HG02610 (cell line): Measurements from ENCODE around the gene RASGEF1C.
"Not testable (repeated sequence)": the region's sequence is repeated elsewhere in the genome, so short reads cannot be mapped to it uniquely, and the experiment has no call there.

Source experiments
- ATAC-seq: cut with Tn5 transposase; IDR thresholded peaks from one replicate; pipeline ENCODE4 v1.9.1; 2021; ENCODE audit warnings: mild to moderate bottlenecking, moderate library complexity; ENCODE audit not compliant: unreplicated experiment

RASGEF1C gene

DNA sequence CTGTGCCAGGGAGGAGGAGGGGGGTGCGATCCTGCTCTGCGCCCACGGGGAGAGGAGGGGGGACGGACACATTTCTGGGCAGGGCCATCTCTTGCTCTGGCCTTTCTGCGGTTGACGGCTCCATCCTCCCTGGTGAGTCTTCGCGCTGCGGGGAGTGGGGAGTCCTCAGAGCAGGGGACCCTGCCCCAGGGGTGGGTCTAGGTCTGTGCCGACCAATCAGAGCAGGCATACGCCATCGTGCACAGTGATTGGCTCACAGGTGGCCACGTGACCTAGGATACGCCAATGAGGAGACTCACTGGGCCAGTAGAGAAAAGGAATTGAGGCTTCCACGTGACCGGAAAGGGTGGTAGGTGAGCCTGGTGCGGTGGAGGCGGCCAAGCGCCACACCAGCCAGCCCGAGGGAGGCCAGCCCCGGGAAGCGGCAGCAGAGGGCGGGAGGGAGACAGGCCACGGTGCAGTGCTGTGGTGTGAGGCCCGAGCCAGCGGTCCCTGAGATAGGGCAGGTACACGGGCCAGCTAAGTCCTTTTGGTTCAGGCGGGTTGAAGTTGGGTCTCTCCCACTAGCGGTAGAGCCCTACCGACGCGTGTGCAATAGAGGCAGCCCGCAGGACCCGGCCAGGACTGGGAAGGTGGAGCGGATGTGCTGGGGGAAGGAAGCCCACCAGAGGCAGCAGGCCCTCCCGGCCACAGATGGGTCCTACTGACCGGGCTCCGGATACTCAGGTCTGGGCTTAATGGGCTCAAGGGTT is 72.2 kb downstream of the RASGEF1C start:
- no peak for ATAC-seq

GRCh38 chr5:180135967-180136629 is 72.9 kb downstream of the RASGEF1C start:
- ATAC-seq: no peak

DNA sequence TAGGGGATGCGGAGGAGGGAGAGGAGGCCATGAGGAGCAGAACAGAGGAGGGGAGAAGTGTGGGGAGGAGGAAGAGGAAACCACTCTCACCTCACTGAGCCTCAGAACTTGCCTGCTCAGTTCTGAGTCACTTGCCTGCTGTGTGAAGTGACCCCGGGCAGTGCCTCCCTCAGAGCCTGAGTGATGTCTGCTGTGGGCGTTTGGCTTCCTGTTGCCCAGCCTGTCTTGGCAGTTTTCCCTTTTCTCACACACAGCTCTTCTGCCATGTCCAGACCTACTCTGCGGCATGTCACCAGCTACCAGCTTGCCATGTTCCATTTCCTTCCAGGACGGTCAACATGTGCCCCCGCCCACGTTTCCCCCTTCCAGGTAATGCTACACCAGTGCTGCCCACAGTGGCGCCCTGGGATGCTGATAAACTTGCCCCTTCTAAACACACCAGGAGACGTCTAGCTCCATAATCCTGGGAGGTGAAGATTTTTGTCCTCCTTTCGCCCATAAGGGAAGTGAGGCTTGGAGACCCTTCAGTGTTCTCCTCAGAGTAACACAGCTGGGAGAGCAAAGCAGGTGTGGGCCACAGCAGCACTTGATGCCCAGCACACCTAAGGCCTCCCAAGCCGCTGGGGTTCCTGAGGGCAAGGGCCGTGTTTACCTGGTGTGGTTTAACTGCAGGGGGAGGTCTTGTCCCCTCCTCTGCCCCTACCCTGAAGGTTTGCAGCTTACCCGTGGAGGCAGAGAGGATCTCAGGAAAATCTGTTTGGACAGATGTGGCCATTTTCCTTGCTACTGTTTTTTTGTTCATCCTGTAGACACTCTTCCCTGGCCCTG is 73.7 kb downstream of the RASGEF1C start:
- no peak for ATAC-seq

GRCh38 chr5:180133971-180134508 is 75.0 kb downstream of the RASGEF1C start:
- ATAC-seq: no peak

DNA sequence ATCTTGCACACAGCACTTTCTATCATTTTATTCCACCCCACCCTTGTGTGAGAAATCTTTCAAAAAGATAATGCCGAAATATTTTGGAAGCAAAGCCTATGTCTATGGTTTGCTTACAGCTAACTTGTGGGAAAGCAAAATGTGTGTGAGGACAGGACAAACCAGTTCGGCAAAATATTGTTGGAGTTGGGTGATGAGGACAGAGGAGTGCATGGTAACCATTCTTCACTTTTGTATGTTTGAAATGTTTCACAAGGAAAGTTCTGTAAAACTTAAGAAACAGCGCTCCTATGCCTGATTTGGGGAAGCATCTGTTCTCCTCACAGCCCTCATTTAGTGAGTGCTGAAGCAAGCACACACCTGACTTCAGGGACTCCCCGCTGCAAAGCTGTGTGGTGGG is 75.5 kb downstream of the RASGEF1C start:
- ATAC-seq: no peak

DNA sequence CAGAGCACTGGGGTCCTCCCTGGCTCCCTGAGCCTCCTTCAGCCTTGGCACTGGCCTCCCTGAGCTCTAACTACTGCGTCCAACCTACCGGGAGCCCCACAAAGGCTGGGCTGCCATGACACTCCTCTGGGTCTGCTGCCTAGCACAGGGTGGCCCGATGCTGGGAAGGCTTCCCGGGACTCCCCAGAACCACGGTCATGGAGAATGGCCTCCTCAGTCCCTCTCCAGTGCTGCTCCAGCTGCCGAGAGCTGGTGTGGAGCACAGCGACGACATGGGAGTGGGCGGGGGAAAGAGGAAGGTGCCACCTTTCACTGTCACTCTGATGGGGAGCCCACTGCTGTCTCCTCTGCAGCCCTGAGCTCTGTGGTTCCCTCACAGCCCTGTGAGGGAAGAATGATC is 76.0 kb downstream of the RASGEF1C start:
- ATAC-seq: no peak

GRCh38 chr5:180130876-180131740 is 77.9 kb downstream of the RASGEF1C start:
- no peak for ATAC-seq

DNA sequence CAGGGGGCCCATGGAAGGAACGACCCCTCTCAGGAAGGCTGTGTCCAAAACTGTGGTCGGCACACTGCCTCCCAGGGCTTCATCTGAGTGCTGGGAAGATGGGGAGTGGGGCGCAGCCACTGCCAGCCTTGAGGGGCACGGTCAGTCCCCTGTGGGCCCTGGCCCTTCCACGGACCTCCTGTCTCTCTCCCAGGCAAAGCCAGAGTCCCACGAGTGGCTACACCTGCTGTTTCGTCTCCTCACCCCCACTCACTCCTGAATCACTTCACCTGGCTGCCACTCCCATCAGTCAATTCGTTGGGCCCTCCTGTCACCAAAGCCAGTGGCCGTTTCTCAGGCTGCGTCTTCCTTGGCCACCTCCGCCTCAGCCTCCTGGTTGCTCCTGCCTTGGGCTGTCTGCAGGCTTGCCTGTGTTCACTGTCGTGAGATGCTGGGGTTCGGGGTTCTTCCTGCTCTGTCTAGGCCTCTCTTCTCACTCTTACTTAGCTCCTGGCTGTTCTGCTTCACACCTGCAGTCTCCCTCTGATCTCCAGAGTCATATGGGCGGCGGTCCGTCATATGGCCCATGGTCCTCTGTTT is 78.6 kb downstream of the RASGEF1C start:
- no peak for ATAC-seq

- no peak for ATAC-seq
These were observed 79.5 kb downstream of the RASGEF1C start for GRCh38 chr5:180129291-180130190.

GRCh38 chr5:180128671-180129261 is 80.2 kb downstream of the RASGEF1C start:
- no peak for ATAC-seq

DNA sequence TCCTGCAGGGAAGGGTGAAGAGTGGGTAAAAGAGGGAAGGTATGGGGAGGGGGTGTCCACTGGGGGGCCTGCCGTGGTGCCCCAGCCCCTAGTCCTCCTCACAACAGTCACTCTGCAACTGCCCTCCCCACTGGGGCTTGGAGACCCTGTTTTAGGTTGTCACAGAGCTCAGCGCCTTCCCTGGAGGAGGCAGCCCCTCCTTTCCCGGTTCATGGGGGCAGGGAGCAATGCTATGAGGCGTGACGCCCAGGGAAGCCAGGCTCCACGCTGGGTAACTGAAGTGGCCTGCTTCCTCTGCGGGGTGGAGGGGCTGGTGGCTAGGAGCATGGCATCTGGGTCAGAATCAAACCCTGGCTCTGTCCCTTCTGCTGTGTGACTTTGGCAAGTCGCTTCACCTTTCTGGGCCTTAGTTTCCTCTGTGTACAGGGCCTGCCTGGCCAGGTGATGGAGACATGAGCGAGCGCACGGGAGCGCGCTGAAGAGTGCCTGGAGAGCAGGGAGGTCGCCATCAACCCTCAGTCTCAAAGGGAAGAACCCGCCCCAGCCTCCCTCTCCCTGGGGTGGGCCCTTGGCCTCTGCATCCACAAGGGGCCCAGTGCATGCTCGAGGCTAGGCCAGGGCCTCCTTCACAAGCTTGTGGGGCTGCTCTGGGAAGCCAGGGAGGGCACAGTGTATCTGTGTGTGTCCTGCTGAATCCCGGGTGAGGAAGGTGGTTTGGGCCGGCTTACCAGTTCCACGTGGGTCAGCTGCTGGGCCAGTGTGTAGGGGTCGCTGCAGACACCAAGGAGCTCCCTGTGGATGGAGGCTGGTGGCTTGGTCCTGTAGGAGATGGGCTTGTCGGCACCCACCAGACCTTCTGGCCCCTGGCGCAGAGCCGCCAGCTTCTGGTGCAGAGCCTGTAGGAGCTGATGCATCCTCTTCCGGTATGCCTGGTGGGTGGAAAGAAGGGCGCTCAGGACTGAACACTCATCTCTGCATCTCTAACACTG is 81.0 kb downstream of the RASGEF1C start:
- ATAC-seq: no peak

GRCh38 chr5:180126716-180127681 is 82.0 kb downstream of the RASGEF1C start:
- no peak for ATAC-seq

GRCh38 chr5:180126156-180126555 is 82.9 kb downstream of the RASGEF1C start:
- ATAC-seq: not testable (repeated sequence)

DNA sequence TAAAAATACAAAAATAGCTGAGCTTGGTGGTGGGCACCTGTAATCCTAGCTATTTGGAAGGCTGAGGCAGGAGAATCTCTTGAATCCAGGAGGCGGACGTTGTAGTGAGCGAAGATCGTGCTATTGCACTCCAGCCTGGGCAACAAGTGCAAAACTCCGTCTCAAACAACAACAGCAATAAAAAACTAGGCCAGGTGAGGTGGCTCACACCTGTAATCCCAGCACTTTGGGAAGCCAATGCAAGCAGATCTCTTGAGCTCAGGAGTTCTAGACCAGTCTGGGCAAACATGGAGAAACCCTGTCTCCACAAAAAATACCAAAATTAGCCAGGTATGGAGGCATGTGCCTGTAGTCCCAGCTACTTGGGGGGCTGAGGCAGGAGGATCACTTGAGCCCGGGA is 84.3 kb downstream of the RASGEF1C start:
- ATAC-seq: not testable (repeated sequence)

DNA sequence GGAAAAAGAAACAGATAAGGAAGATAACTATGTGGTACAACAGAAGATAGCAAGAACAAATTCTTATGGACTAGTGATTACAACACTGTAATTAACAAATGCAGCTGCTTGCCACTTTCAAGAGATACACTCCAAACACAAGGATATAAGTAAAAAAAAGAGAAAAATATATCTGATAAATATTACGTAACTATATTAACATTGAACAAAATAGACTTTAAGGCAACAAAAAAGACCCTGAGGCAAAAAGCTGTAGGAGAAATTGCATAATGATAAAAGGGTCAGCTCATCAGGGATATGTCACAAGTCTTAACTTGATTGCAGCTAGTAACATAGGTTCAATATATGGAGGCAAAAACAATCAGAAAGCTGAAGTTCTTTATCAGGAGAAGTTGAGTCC is 86.1 kb downstream of the RASGEF1C start:
- ATAC-seq: no peak

- no peak for ATAC-seq
These were observed 87.1 kb downstream of the RASGEF1C start for GRCh38 chr5:180121826-180122413.
